ES-I3 (cell line): ENCODE measurements around the gene EEF1AKMT1.

ENCODE experiments used
- H3K36me3 ChIP-seq: 2 replicates; pipeline ENCODE4 v1.6.1; 2013; ENCODE audit warnings: mild to moderate bottlenecking, low read length, control low read depth, moderate library complexity; ENCODE audit not compliant: insufficient read depth
- H3K4me1 ChIP-seq: 2 replicates; pipeline ENCODE4 v1.6.1; 2013; ENCODE audit warnings: mild to moderate bottlenecking, control low read depth, low read length; ENCODE audit not compliant: insufficient read depth
- H3K9ac ChIP-seq: 2 replicates; pipeline ENCODE4 v1.6.1; 2013; ENCODE audit warnings: low read depth, mild to moderate bottlenecking, low read length, moderate library complexity
- H3K9me3 ChIP-seq: 2 replicates; pipeline ENCODE4 v1.6.1; 2013; ENCODE audit warnings: mild to moderate bottlenecking, low read length, moderate library complexity; ENCODE audit not compliant: control insufficient read depth, insufficient read depth

The EEF1AKMT1 gene

GRCh38 chr13:20719783-20720182 is 54.0 kb downstream of the EEF1AKMT1 start:
- peaks cover 4% of the 10 kb centered on the region for H3K4me1 ChIP-seq
- no peak overlapping the region for H3K9ac ChIP-seq
- no peaks in the 10 kb centered on the region for H3K9me3 ChIP-seq
- no peaks in the 10 kb centered on the region for H3K36me3 ChIP-seq

- H3K36me3 ChIP-seq = no peaks in the 10 kb centered on the region
- H3K4me1 ChIP-seq = peaks cover 4% of the 10 kb centered on the region
- no peaks in the 10 kb centered on the region for H3K9me3 ChIP-seq
- no peak overlapping the region for H3K9ac ChIP-seq
Observed at GRCh38 chr13:20718958-20719566, 54.7 kb downstream of the EEF1AKMT1 start.

GRCh38 chr13:20717581-20718542 is 55.9 kb downstream of the EEF1AKMT1 start:
- H3K9ac ChIP-seq = no peak overlapping the region
- no peaks in the 10 kb centered on the region for H3K36me3 ChIP-seq
- H3K4me1 ChIP-seq = peaks cover 12% of the 10 kb centered on the region
- H3K9me3 ChIP-seq = no peaks in the 10 kb centered on the region

GRCh38 chr13:20716951-20717350 is 56.8 kb downstream of the EEF1AKMT1 start:
- H3K36me3 ChIP-seq = no peaks in the 10 kb centered on the region
- H3K4me1 ChIP-seq = peaks cover 12% of the 10 kb centered on the region
- no peak overlapping the region for H3K9ac ChIP-seq
- H3K9me3 ChIP-seq = no peaks in the 10 kb centered on the region

- H3K4me1 ChIP-seq = peaks cover 12% of the 10 kb centered on the region
- H3K9ac ChIP-seq = no peak overlapping the region
- no peaks in the 10 kb centered on the region for H3K9me3 ChIP-seq
- H3K36me3 ChIP-seq = no peaks in the 10 kb centered on the region
Observed at GRCh38 chr13:20715330-20715712, 58.4 kb downstream of the EEF1AKMT1 start.

DNA sequence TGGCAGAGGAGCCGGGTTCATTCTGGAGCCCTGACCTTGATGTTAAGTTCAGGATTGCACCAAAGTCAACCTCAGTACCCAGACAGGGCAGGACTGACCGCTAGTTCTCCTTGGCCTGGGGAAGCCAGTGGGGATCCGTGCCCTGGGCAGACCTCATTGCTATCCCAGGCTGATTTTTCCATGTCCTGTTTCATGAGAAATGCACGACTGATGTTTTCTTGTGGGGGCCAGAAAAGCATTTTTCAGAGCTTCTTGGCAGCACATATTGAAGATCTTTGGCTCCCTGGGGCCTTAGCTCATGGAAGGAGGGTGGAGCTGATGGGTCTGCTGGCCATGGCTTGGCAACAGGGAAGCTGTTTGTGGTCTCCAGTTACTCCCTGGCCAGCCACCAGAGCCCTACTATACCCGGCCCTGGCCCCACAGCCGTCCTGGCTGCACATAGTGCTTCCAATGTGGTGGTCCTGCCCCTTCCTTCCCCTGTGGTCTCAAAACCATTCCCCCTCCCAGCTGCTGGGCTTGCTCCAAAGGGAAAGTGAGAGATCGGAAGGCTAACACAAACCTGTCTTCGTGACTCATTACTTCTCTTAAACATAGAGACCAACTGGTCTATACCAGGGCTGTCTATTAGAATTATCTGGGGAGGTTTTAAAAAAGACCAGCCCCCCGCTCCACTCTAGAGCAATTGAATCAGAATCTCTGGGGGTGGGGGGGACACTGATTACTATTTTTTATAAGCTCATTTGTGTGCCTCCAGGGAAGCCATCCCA is 59.0 kb downstream of the EEF1AKMT1 start:
- Histone ChIP-seq H3K9me3 (no peaks in the 10 kb centered on the region), H3K9ac (no peak overlapping the region), H3K4me1 (peaks cover 12% of the 10 kb centered on the region), H3K36me3 (no peaks in the 10 kb centered on the region)

- Histone ChIP-seq H3K9me3 (no peaks in the 10 kb centered on the region), H3K36me3 (no peaks in the 10 kb centered on the region), H3K4me1 (peaks cover 12% of the 10 kb centered on the region), H3K9ac (no peak overlapping the region)
Observed at GRCh38 chr13:20714161-20714560, 59.6 kb downstream of the EEF1AKMT1 start.

DNA sequence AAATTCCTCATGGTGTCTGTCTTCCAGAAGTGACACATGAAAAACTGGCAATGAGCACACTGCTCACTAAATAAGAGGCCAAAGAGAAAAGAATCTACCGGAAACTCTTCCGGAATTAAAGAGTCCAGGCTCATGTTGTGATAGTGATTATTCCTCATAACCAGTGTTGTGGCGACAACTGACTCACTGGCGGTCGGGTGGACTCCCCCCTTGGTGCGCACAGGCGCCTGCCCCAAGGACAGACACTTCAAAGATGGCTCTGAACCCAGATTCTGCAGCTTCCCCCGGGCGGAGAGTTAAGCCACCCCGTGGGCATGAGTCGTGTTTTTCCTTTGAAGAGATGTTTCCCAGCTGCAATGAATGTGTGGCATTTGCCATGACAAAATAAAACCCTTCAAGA is 60.0 kb downstream of the EEF1AKMT1 start:
- peaks cover 12% of the 10 kb centered on the region for H3K4me1 ChIP-seq
- no peaks in the 10 kb centered on the region for H3K9me3 ChIP-seq

GRCh38 chr13:20713014-20713376 is 60.8 kb downstream of the EEF1AKMT1 start:
- no peaks in the 10 kb centered on the region for H3K9me3 ChIP-seq
- peak overlapping the region; percentile 25; the same call in 1 of the 2 replicates for H3K9ac ChIP-seq
- peaks cover 12% of the 10 kb centered on the region for H3K4me1 ChIP-seq
- H3K36me3 ChIP-seq = no peaks in the 10 kb centered on the region

More for the DNA sequence above, 60.0 kb downstream of the EEF1AKMT1 start:
- no peak overlapping the region for H3K9ac ChIP-seq
- H3K36me3 ChIP-seq = no peaks in the 10 kb centered on the region

GRCh38 chr13:20711301-20712044 is 62.3 kb downstream of the EEF1AKMT1 start:
- no peak overlapping the region for H3K9ac ChIP-seq
- H3K9me3 ChIP-seq = no peaks in the 10 kb centered on the region
- H3K4me1 ChIP-seq = peaks cover 7% of the 10 kb centered on the region
- H3K36me3 ChIP-seq = no peaks in the 10 kb centered on the region

DNA sequence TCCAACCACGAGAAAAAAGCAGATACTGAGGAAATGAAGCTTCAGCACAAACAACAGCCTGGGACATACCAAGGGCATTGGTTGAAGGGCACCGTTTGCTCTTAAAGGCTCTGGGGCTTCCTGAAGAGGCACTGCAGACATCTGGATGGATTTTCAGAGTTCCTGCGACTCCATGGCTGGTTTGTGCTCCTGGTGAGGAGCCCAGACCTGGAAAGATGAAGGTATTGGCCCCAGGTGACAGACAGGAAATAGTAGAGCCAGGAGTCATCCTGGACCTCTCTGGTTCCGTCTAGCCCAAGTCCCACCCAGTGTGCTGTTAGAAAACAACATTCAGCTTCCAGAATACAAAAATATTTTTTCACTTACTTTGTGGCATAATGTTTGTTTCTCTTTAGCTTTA is 64.0 kb downstream of the EEF1AKMT1 start:
- Histone ChIP-seq H3K9ac (no peak overlapping the region), H3K4me1 (peaks cover 7% of the 10 kb centered on the region; the same call in 1 of the 2 replicates), H3K9me3 (no peaks in the 10 kb centered on the region), H3K36me3 (no peaks in the 10 kb centered on the region)

- peaks cover 7% of the 10 kb centered on the region; the same call in 1 of the 2 replicates for H3K4me1 ChIP-seq
- H3K9me3 ChIP-seq = no peaks in the 10 kb centered on the region
- H3K36me3 ChIP-seq = no peaks in the 10 kb centered on the region
- H3K9ac ChIP-seq = no peak overlapping the region
Observed at GRCh38 chr13:20709369-20709768, 64.4 kb downstream of the EEF1AKMT1 start.

- Histone ChIP-seq H3K9me3 (no peaks in the 10 kb centered on the region), H3K36me3 (no peaks in the 10 kb centered on the region), H3K4me1 (peaks cover 1% of the 10 kb centered on the region; the same call in 1 of the 2 replicates), H3K9ac (no peak overlapping the region)
Observed at GRCh38 chr13:20708216-20708615, 65.5 kb downstream of the EEF1AKMT1 start.

DNA sequence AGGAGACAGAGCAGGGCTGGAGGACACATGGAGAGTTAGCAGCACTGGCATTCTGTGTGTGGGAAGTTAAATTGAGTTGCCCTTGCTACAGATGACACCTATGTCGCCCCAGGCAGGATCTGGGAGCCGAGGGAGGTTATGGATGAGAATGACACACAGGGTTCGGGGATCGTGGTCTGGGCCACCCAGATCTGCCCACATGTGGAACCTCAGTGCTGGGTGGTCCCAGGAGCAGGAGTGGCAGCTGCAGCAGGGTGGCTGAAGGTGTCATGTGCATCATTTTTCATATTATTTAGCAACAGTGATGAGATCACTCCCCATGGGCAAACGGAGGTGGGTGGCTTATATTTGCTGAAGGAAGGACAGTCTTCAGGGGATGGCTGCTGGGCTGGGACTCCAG is 67.1 kb downstream of the EEF1AKMT1 start:
- Histone ChIP-seq H3K4me1 (no peaks in the 10 kb centered on the region), H3K9ac (no peak overlapping the region), H3K36me3 (no peaks in the 10 kb centered on the region), H3K9me3 (no peaks in the 10 kb centered on the region)
